Astrocyte of the hippocampus (primary cell): ENCODE results near the gene ZNF98.

Source experiments
- DNase-seq: peaks from one replicate; pipeline ENCODE4 v3.0.0; 2011; ENCODE audit warnings: low read depth, low spot score

Gene ZNF98

DNA sequence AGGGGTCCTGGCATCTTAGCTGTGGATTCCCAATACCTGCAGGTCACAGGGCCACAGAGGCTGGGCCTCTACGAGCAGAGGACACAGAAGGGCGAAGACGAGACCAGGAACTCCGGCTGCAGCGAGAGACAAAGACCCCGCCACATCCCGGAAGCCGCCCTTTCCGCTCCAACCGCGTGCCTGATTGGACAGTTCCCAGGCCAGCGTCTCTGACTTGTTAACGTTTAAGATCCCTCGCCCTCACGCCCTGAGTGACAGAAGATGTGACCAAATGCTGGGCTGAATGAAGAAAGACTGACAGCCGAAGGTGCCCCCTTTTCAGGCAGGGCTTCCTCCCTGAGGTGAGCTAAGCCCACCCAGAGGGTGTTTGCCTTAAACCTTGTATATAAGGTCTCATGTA lies at the start of gene ZNF98:
Gene ZNF98 (minus strand): TSS at position 136 of the 400 bp plus-strand sequence. CDS start 122 bp downstream, at position 14.
- DNase-seq = peak; percentile 6

DNA sequence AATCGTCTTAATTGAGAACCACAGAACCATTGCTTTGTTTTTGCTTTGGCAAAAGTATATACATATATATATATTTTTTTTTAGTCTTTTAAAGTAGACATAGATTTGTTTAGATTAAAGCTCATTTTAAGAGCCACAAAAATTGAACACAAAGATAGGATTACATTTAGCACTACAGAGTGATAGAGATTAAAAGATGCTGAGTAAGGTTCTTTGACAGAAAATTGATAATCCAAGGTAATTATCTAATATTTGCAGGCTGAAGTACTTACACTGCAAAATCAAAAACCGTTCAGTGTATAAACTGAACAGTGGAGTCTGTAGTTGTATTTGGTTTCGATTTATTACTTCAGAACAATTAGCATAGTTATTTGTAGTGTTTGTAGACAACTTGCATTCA lies 24.5 kb upstream of the ZNF98 start:
- no peak for DNase-seq

DNA sequence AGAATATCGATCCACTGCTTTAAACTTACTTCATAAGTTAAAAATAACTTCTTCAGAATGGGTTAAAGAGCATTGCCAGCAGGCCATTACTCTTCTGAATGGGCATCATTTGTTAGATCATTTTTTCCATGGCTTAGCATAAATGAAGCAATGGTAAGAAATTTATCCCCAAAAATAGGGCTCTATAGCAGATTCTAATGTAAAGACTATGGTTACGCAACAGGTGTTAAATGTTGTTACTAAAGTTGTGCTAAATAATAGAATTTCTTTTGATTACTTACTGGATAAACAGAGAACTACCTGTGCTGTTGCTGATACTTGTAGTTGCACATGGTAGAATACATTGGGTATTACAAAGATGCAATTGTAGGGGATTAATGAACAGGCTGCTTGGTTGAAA lies 15.9 kb upstream of the ZNF98 start:
- DNase-seq = no peak

DNA sequence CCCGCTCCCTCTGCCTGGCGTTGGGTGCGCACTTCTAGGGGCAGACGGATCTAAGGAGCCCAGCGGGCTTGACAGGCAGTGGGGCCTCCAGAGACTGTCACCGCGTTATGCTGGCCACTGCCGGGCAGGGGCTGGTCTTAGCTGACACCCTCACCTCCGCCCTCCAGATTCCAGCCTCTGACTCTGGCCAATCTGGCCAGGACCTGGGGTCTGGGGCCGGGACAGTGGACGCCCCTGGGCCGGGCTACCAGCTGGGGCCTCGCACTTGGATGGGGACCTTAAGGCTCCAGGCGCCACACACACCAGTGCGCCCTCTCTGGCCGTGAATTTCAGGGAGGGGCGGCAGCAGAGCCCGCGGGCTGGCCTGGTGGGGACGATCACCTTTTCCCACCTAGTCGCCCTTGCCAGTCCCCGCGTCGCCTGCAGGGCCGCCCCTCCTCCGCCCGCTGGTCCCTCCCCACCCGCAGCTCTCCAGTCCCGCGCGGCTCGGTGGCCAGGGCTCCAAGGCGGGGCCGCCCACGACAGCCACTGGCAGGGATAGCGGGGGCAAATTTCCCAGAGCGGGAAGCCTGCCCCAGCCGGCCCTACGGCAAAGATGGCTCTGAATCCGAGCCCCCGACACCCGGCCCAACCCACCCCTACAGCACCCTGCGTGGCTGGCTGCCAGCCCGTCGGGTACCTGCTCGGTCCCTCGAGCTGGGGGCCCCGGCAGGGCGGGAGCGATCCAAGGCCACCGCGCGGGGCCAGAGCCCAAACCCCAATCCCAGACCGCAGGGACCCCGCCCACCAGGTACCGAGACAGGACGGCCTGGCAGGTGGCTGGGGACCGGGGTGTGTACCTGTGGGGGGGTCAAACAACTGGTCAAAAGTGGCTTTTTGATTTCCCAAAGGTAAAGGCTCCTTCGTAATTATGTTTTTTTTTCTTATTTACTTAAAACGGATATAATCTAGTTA lies 6.1 kb upstream of the ZNF98 start:
- DNase-seq = no peak

DNA sequence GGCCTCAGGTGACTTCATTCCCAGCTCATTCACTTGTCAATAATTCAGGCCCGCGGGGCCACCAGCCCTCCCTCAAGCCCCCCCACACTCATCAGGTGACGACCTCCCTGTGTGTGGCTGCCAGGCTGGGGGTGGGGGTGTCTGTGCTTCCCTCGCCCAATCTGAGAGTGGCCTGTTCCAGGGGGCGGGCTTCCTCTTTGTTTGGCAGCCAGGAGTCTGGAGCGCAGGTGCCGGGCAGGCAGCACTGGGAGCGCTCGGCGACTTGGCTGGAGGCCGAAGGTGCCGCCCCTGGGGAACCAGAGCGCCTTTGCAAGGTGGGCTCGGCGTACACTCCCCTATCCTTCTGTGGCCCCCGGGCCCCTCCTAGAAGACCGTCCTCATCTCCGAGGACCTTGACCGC lies 5.4 kb upstream of the ZNF98 start:
- DNase-seq = no peak

DNA sequence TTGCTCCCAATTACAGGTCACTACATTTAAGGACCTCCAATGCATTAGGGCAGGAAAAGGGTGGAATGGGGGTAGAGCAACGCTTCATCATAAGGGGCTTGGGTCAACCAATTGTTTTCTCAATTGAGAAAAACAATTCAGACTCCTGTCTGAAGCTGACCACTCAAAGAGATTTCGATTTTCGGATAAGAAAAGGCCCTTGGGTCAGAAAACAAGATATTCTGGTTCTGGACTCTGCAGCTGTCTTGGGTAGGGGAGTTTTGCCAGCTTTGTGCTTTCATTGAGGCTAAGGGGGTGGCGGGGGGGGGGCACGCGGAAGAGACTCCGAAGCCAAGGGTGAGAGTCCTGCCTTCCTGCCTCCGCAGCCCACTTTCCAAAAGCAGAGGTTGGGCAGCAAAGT lies 4.8 kb upstream of the ZNF98 start:
- DNase-seq = no peak

DNA sequence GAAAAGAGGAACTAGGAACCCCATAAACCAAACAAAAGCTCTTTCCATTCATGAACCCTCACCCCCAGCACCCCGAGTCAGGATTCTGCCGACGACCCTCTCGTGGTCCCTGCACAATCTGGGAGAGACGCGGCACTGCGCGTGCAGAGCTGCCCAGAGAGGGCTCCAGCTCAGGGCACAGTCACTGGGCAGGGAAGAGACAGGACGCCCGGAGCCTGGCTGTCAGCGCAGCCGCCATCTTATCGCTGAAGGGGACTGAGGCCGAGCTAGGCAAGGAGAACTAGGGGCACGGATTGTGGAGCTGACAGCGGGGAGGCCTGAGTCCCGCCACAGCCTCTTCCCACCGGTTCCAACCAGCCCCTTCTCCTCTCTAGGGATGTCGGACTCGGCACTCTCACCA lies 349 bp downstream of the ZNF98 start:
- DNase-seq = no peak

DNA sequence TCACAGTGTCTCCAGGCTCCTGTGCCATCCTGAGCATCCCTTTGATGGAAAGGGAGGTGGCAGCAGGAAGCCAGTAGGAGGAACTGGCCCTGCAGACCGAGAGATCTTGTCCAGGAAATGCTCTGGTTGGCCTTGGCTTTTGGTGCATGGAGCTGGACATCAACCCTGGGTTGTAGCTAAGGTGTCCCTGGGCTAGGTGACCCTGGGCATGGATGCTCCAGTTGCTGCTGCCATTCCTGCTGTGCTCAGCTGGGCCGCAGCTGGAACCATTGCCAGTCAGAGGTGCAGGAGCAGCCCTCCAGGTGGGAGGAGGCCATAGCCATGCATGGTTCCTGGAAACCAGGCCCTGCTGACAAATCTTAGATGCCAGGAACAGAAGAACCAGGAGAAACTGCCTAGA lies 67.5 kb downstream of the ZNF98 start:
- no peak for DNase-seq
